Left lung (tissue), 10 donors: ENCODE results near the gene CAV1. TPM values are rescaled to one million over a fixed set of nuclear protein-coding genes. Genes with fewer than 3 reads are reported as not detected.
A peak's percentile ranks its signal among the peaks of the same experiment; 100 is the strongest.

Experiments used
- ATAC-seq: fragments of 200-7000 bp; cut with Tn5 transposase; one replicate; pipeline ENCODE4 v1.9.1; 2020; ENCODE audit warnings: moderate library complexity
- DNase-seq, 4 donors: peaks; one replicate each; pipeline ENCODE4 v3.0.0-alpha.2; 2013 to 2020
- H3K27ac ChIP-seq, 2 donors: fragments of 200-600 bp; sonication (generic) in 1 of 2; one replicate each; pipeline versions ENCODE4 v1.5.0 to v1.8.0; 2020 to 2021
- H3K27me3 ChIP-seq, 2 donors: fragments of 200-600 bp; sonication (generic) in 1 of 2; one replicate each; pipeline versions ENCODE4 v1.5.0 to v1.8.0; 2020 to 2021
- H3K36me3 ChIP-seq, 2 donors: fragments of 200-600 bp; sonication (generic) in 1 of 2; one replicate each; pipeline versions ENCODE4 v1.5.0 to v1.8.0; 2020 to 2021
- H3K4me1 ChIP-seq, 2 donors: fragments of 200-600 bp; one replicate each; pipeline ENCODE4 v1.8.0; 2021
- H3K4me3 ChIP-seq, 2 donors: fragments of 200-600 bp; sonication (generic) in 1 of 2; one replicate each; pipeline versions ENCODE4 v1.5.0 to v1.8.0; 2020 to 2021; ENCODE audit warnings: mild to moderate bottlenecking in 1 of 2
- H3K9me3 ChIP-seq, 2 donors: fragments of 200-600 bp; sonication (generic) in 1 of 2; one replicate each; pipeline versions ENCODE4 v1.5.0 to v1.8.0; 2020 to 2021
- CTCF ChIP-seq, 2 donors: fragments of 200-600 bp; sonication (generic) in 1 of 2; IDR thresholded peaks; one replicate each; pipeline versions ENCODE4 v1.5.0 to v1.8.0; 2021; ENCODE audit warnings: antibody characterized with exemption in 2 of 2
- intact Hi-C, 2 donors: fragments of 100-400 bp; cut with DNase I; formaldehyde crosslinking; loops; one replicate each; pipeline versions ENCODE4 v1.11.2 to v1.14.2; 2022
- polyA plus RNA-seq, 6 donors: library from polyadenylated mRNA; unstranded; fragments of 120-200 nt; gene quantifications; one replicate each; pipeline ENCODE4 v1.2.1, GENCODE V29; 2013; ENCODE audit not compliant: insufficient read length in 6 of 6
- total RNA-seq, 2 donors: library from RNA; stranded (reverse); fragmentation: NEBNext Ultra II Directional; extraction: Animal tissue kit (Norgen Biotek cat#: 25700); gene quantifications; one replicate each; pipeline ENCODE4 v1.2.1, GENCODE V29; 2021
- donor health status: DM: no; HTN: yes; CAD: no.
- donor health status: DM: no; HTN: no; CAD: no.

Gene CAV1
- total and polyA plus RNA-seq, 8 donors: 332 to 520 (median 402) TPM

DNA sequence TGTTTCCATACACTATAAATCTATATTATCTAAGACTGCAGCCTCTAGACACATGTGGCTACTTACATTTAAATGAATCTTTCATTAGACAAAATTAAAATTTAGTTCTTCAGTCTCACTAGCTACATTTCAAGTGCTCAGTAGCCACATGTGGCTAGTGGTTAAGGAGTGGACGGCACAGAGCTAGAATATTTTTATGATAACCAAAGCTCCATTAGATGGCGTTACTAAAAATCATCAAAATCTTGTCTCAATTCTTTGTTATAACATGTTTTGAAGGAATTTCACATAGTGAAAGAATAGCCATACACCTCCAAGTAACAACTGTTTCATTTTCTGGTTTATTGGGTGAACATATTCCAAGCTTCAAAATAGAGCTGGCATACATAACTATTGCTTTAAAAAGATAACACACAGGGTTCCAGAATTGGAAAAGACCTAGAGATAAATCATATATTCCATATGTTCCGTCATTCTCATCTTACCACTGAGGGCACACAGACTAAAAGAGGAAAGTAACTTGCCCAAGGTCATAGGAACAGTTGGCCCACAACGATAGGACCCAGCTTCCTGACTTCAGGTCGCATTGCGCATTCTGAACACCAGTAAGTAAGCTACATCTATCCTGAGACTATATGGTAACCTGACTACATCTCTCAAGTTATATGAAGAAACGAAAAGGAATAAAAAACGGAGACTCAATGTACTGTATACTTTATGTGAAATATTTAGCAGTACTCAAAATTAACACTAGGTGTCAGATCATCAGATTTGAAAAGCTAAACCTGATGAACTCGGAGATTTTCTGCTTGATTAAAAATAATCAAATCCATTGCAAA lies 66.6 kb downstream of the CAV1 start:
- DNase-seq (no peak), ATAC-seq (peak; percentile 71)
- H3K9me3 ChIP-seq: no peaks in the 10 kb centered on the region
- no peak overlapping the region for H3K4me3 ChIP-seq
- TF ChIP-seq CTCF (IDR thresholded peaks at IDR 0.05): peak; percentile 54 to 67
- no peak overlapping the region for H3K27ac ChIP-seq
- H3K4me1 ChIP-seq: peaks cover 0 to 24% of the 10 kb centered on the region in 2 donors
- peaks cover 0 to 13% of the 10 kb centered on the region in 2 donors for H3K27me3 ChIP-seq
- no peaks in the 10 kb centered on the region for H3K36me3 ChIP-seq
- intact Hi-C loops: loop anchor here in 1 of 2 donors (5.0 to 10.0 kb wide), 2 partner anchors 221 to 417 kb away; no protein-coding TSS in a partner anchor

DNA sequence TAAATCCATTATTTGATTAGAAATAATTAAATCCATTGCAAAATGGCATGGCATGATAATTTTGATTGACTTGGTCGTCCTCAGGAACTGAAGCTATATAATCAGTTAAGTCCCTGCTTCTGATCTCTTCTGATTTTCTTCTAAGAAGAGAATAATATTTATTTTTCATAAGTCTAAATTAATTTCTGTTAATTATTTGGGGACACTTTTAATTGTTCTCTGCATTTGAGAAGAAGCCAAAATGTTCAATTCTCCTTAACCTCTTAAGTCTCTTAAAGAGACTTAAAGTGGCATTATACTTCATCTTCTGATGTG lies 67.2 kb downstream of the CAV1 start:
- intact Hi-C loops: loop anchor here in 1 of 2 donors (5.0 to 10.0 kb wide), 2 partner anchors 220 to 417 kb away; no protein-coding TSS in a partner anchor
- H3K36me3 ChIP-seq: no peaks in the 10 kb centered on the region
- no peak for ATAC-seq
- no peaks in the 10 kb centered on the region for H3K9me3 ChIP-seq
- H3K27me3 ChIP-seq: peaks cover 0 to 13% of the 10 kb centered on the region in 2 donors
- H3K4me1 ChIP-seq: peaks cover 0 to 24% of the 10 kb centered on the region in 2 donors
- no peak for DNase-seq
- no peak for TF ChIP-seq CTCF (IDR thresholded peaks at IDR 0.05)
- H3K27ac ChIP-seq: no peak overlapping the region
- no peak overlapping the region for H3K4me3 ChIP-seq

GRCh38 chr7:116592445-116592844 lies 67.6 kb downstream of the CAV1 start:
- intact Hi-C loops: loop anchor here in 1 of 2 donors (5.0 to 10.0 kb wide), 2 partner anchors 220 to 418 kb away; no protein-coding TSS in a partner anchor
- Histone ChIP-seq H3K4me3 (no peak overlapping the region), H3K27me3 (peaks cover 0 to 13% of the 10 kb centered on the region in 2 donors), H3K36me3 (no peaks in the 10 kb centered on the region), H3K27ac (no peak overlapping the region), H3K9me3 (no peaks in the 10 kb centered on the region), H3K4me1 (peaks cover 0 to 24% of the 10 kb centered on the region in 2 donors)
- ATAC-seq: peak; percentile 91
- TF ChIP-seq CTCF (IDR thresholded peaks at IDR 0.05): no peak
- peak in 1 of 4 donors; percentile 44 for DNase-seq

DNA sequence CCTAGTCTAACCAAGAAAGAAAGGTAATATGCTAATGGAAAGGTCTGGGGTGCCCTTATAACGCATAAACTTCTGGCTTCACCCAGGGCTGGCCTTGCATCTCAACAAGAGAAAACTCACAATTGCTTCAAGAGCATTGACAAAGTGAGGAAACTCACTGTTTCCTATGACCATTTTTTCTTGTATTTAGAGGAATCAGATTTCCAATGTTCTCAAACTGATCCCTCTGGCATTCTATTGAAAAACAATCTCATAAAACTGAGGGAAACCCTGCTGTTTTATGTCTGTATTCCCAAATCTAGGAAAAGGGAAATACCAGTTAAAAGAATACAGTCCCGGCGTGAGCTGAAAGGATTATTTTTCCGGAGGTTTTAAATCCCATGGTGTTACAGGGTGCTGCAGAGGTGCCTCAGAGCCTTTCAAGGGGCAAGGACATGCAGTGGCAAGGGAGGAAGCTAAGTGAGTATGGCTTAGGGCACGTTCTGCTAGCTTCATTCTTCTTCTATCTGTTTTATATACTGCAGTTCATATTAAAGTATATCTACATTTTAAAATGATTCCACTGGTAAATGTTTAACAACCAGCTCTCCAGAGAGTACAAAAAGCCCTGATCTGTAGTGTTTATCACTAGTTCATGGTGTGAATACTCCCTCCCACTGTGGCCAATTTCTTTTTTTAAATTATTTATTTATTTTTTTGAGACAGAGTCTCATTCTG lies 68.7 kb downstream of the CAV1 start:
- H3K4me1 ChIP-seq: peaks cover 0 to 18% of the 10 kb centered on the region in 2 donors
- no peak overlapping the region for H3K4me3 ChIP-seq
- peaks cover 0 to 13% of the 10 kb centered on the region in 2 donors for H3K27me3 ChIP-seq
- no peak overlapping the region for H3K27ac ChIP-seq
- TF ChIP-seq CTCF (IDR thresholded peaks at IDR 0.05): no peak
- no peak for DNase-seq
- H3K36me3 ChIP-seq: no peaks in the 10 kb centered on the region
- no peak for ATAC-seq
- no peaks in the 10 kb centered on the region for H3K9me3 ChIP-seq
- intact Hi-C loops: loop anchor here in 1 of 2 donors (5.0 to 10.0 kb wide), 2 partner anchors 219 to 419 kb away; no protein-coding TSS in a partner anchor

GRCh38 chr7:116595063-116595462 lies 70.2 kb downstream of the CAV1 start:
- peaks cover 0 to 13% of the 10 kb centered on the region in 2 donors for H3K27me3 ChIP-seq
- ATAC-seq (no peak), DNase-seq (no peak)
- H3K4me1 ChIP-seq: peaks cover 0 to 13% of the 10 kb centered on the region in 2 donors
- no peak overlapping the region for H3K4me3 ChIP-seq
- H3K36me3 ChIP-seq: no peaks in the 10 kb centered on the region
- intact Hi-C loops: loop anchor here in 1 of 2 donors (10.0 kb wide), 1 partner anchor 420 kb away; no protein-coding TSS in a partner anchor
- TF ChIP-seq CTCF (IDR thresholded peaks at IDR 0.05): no peak
- H3K27ac ChIP-seq: no peak overlapping the region
- no peaks in the 10 kb centered on the region for H3K9me3 ChIP-seq
